Sigmoid colon (tissue), 7 donors: Measurements from ENCODE around the gene NTMT1. TPM values are rescaled to one million over a fixed set of nuclear protein-coding genes. Genes with fewer than 3 reads are reported as not detected.

Experiments used
- DNase-seq: peaks from one replicate; pipeline ENCODE4 v3.0.0-alpha.2; 2019
- H3K27ac ChIP-seq, 4 donors: fragments of 200-600 bp; sonication (generic); one replicate each; pipeline ENCODE4 v1.5.1; 2016 to 2019; ENCODE audit warnings: mild to moderate bottlenecking in 1 of 4
- H3K27me3 ChIP-seq, 3 donors: fragments of 200-600 bp; sonication (generic); one replicate each; pipeline ENCODE4 v1.5.1; 2019; ENCODE audit warnings: mild to moderate bottlenecking in 1 of 3
- H3K36me3 ChIP-seq, 4 donors: fragments of 200-600 bp; sonication (generic); one replicate each; pipeline ENCODE4 v1.5.1; 2016 to 2019
- H3K4me1 ChIP-seq, 4 donors: fragments of 200-600 bp; sonication (generic); one replicate each; pipeline ENCODE4 v1.5.1; 2017 to 2019
- H3K4me3 ChIP-seq, 4 donors: fragments of 200-600 bp; sonication (generic); one replicate each; pipeline ENCODE4 v1.5.1; 2017 to 2019; ENCODE audit warnings: mild to moderate bottlenecking in 2 of 4, moderate library complexity in 1 of 4
- H3K9me3 ChIP-seq, 4 donors: fragments of 200-600 bp in 3 of 4; sonication (generic) in 3 of 4; one replicate each; pipeline versions ENCODE4 v1.5.1 to v1.6.1; 2013 to 2019
- CTCF ChIP-seq, 4 experiments: fragments of 450-650 bp in 3 of 4; fragments of 200-600 bp in 1 of 4; IDR thresholded peaks; one replicate each; pipeline ENCODE4 v1.5.1; 2016 to 2019; ENCODE audit warnings: antibody characterized with exemption in 4 of 4, mild to moderate bottlenecking in 3 of 4, moderate library complexity in 2 of 4
- EP300 ChIP-seq, 4 donors: sonication (generic); formaldehyde crosslinking; IDR thresholded peaks; one replicate each; pipeline ENCODE4 v1.6.1; 2017; ENCODE audit warnings: antibody characterized with exemption in 4 of 4
- POLR2A ChIP-seq, 2 donors: fragments of 450-650 bp; IDR thresholded peaks; one replicate each; pipeline ENCODE4 v1.6.1; 2016; ENCODE audit warnings: antibody characterized with exemption in 2 of 2, mild to moderate bottlenecking in 2 of 2, moderate library complexity in 2 of 2
- POLR2AphosphoS5 ChIP-seq, 4 donors: sonication (generic); formaldehyde crosslinking; IDR thresholded peaks; one replicate each; pipeline ENCODE4 v1.6.1; 2017; ENCODE audit warnings: antibody characterized with exemption in 4 of 4
- WGBS, 2 donors: extraction: QIAGEN DNeasy Blood & Tissue Kit; methylation state at CpG; one replicate each; pipeline ENCODE4 v1.1.7; 2013; 5-methylcytosine and 5-hydroxymethylcytosine counted together
- intact Hi-C: fragments of 100-400 bp; cut with DNase I; formaldehyde crosslinking; loops from one replicate; pipeline ENCODE4 v1.15.1; 2023
- polyA plus RNA-seq, 3 donors: library from polyadenylated mRNA; stranded (reverse); fragments of 200-250 nt; gene quantifications; one replicate each; pipeline ENCODE4 v1.2.3, GENCODE V29; 2013
- total RNA-seq, 4 donors: library from RNA; depleted of rRNA; stranded (reverse); fragments of >200 nt; gene quantifications; one replicate each; pipeline ENCODE4 v1.1.0, GENCODE V29; 2016
- donor health status: healthy with polysubstance abuse.
- donor health status: Bipolar disorder and iron deficiency.
- donor health status: healthy.

The NTMT1 gene
- total and polyA plus RNA-seq, 7 donors, result 5.8 to 49.3 (median 22.5) TPM

- no peak overlapping the region for H3K27ac ChIP-seq
- H3K36me3 ChIP-seq, result no peaks in the 10 kb centered on the region
- TF ChIP-seq EP300 (IDR thresholded peaks at IDR 0.05) (no peak), CTCF (IDR thresholded peaks at IDR 0.05) (no peak), POLR2A (IDR thresholded peaks at IDR 0.05) (no peak), POLR2AphosphoS5 (IDR thresholded peaks at IDR 0.05) (no peak)
- WGBS, 2 donors, result 24 to 66% methylated on average over 7 of the region's 7 CpGs
- no peak overlapping the region for H3K4me3 ChIP-seq
- peaks cover 0 to 8% (median 0%) of the 10 kb centered on the region in 3 donors for H3K27me3 ChIP-seq
- no peaks in the 10 kb centered on the region for H3K4me1 ChIP-seq
- intact Hi-C loops, result no loop called here
- no peaks in the 10 kb centered on the region for H3K9me3 ChIP-seq
- no peak for DNase-seq
Measured at GRCh38 chr9:129682381-129682780, 56.4 kb downstream of the NTMT1 start.

GRCh38 chr9:129685220-129685932, 59.4 kb downstream of the NTMT1 start:
- no peak overlapping the region for H3K4me3 ChIP-seq
- H3K27ac ChIP-seq, result no peak overlapping the region
- 66 to 81% methylated on average over 15 of the region's 15 CpGs for WGBS, 2 donors
- H3K36me3 ChIP-seq, result no peaks in the 10 kb centered on the region
- TF ChIP-seq CTCF (IDR thresholded peaks at IDR 0.05), result no peak
- TF ChIP-seq EP300 (IDR thresholded peaks at IDR 0.05), result no peak
- no peak for TF ChIP-seq POLR2A (IDR thresholded peaks at IDR 0.05)
- no peak for TF ChIP-seq POLR2AphosphoS5 (IDR thresholded peaks at IDR 0.05)
- no peaks in the 10 kb centered on the region for H3K4me1 ChIP-seq
- no peaks in the 10 kb centered on the region for H3K9me3 ChIP-seq
- intact Hi-C loops, result no loop called here
- DNase-seq, result no peak
- no peaks in the 10 kb centered on the region for H3K27me3 ChIP-seq

Other genes starting within 250 kb of the NTMT1 start
- gene C9orf50, start 5.1 kb upstream of the NTMT1 start, total RNA-seq, result 1 to 10 TPM in 1 of 4 donors, under 1 TPM in 1, not detected in 2; 0.82 to 1.2 TPM
- under 1 TPM in 1 of 3 donors, not detected in 2; 0.03 TPM for gene C9orf50, start 5.1 kb upstream of the NTMT1 start, polyA plus RNA-seq
- gene ASB6, start 16.0 kb downstream of the NTMT1 start, total RNA-seq, result 10 to 100 TPM in 2 of 4 donors, 1 to 10 TPM in 2; 8.9 to 10.3 (median 9.8) TPM
- gene ASB6, start 16.0 kb downstream of the NTMT1 start, polyA plus RNA-seq, result 10 to 100 TPM in 1 of 3 donors, 1 to 10 TPM in 2; 8.4 to 20.8 (median 9.7) TPM
- gene PRRX2, start 39.5 kb downstream of the NTMT1 start, total RNA-seq, result 1 to 10 TPM in 2 of 4 donors, under 1 TPM in 1, not detected in 1; 0.49 to 4.7 (median 2.9) TPM
- 1 to 10 TPM in 2 of 3 donors, under 1 TPM in 1; 0.46 to 4.2 (median 1.1) TPM for gene PRRX2, start 39.5 kb downstream of the NTMT1 start, polyA plus RNA-seq
- 1 to 10 TPM; 2.7 to 6.8 (median 3.7) TPM for gene PTGES, start 126.9 kb downstream of the NTMT1 start, total RNA-seq
- gene PTGES, start 126.9 kb downstream of the NTMT1 start, polyA plus RNA-seq, result 10 to 100 TPM in 1 of 3 donors, 1 to 10 TPM in 1, under 1 TPM in 1; 0.92 to 10.2 (median 7.0) TPM
- gene TOR1B, start 177.0 kb downstream of the NTMT1 start, total RNA-seq, result 10 to 100 TPM; 20.2 to 22.9 (median 21.3) TPM
- 10 to 100 TPM in 2 of 3 donors, 1 to 10 TPM in 1; 7.8 to 31.3 (median 11.1) TPM for gene TOR1B, start 177.0 kb downstream of the NTMT1 start, polyA plus RNA-seq
- gene TOR1A, start 198.0 kb downstream of the NTMT1 start, total RNA-seq, result 10 to 100 TPM; 31.6 to 51.2 (median 36.1) TPM
- gene TOR1A, start 198.0 kb downstream of the NTMT1 start, polyA plus RNA-seq, result 10 to 100 TPM; 12.5 to 27.6 (median 13.2) TPM
- 100 to 1,000 TPM in 1 of 4 donors, 10 to 100 TPM in 3; 55.7 to 172 (median 66.0) TPM for gene C9orf78, start 209.1 kb downstream of the NTMT1 start, total RNA-seq
- gene C9orf78, start 209.1 kb downstream of the NTMT1 start, polyA plus RNA-seq, result 10 to 100 TPM; 63.1 to 84.1 (median 74.9) TPM
- gene USP20, start 209.3 kb downstream of the NTMT1 start, total RNA-seq, result 10 to 100 TPM; 17.5 to 52.1 (median 21.8) TPM
- gene USP20, start 209.3 kb downstream of the NTMT1 start, polyA plus RNA-seq, result 10 to 100 TPM in 1 of 3 donors, 1 to 10 TPM in 2; 7.9 to 26.7 (median 9.6) TPM